Activated CD8-positive, alpha-beta T cell treated with anti-CD3 and anti-CD28 coated beads for 36 hours (primary cell): ENCODE measurements around the gene SMIM11. TPM values are rescaled to one million over a fixed set of nuclear protein-coding genes. Genes with fewer than 3 reads are reported as not detected.
"Not testable (repeated sequence)": the region's sequence is repeated elsewhere in the genome, so short reads cannot be mapped to it uniquely, and the experiment has no call there.

Experiments used
- ATAC-seq: fragments of 200-7000 bp; cut with Tn5 transposase; one replicate; pipeline ENCODE4 v1.10.0; 2021; ENCODE audit warnings: mild to moderate bottlenecking, moderate library complexity
- CTCF ChIA-PET: fragments of 350-600 bp; sonication (Branson Sonifier 250); formaldehyde crosslinking; loops from one replicate; lab custom pipeline; 2021; ENCODE audit warnings: antibody characterized with exemption; lab: Charles Lee
- POLR2A ChIA-PET: fragments of 350-600 bp; sonication (Branson Sonifier 250); formaldehyde crosslinking; loops from one replicate; lab custom pipeline; 2021; ENCODE audit warnings: antibody characterized with exemption; lab: Charles Lee
- DNase-seq: peaks from one replicate; pipeline ENCODE4 v3.0.0-alpha.2; 2020
- H3K27ac Mint-ChIP-seq: one replicate; pipeline ENCODE4 v1.8.0; 2021; ENCODE audit warnings: mild to moderate bottlenecking, mixed read lengths
- H3K27me3 Mint-ChIP-seq: one replicate; pipeline ENCODE4 v1.8.0; 2021; ENCODE audit warnings: mixed read lengths
- H3K36me3 Mint-ChIP-seq: one replicate; pipeline ENCODE4 v1.8.0; 2021; ENCODE audit warnings: low read depth, mixed read lengths
- H3K4me1 Mint-ChIP-seq: one replicate; pipeline ENCODE4 v1.8.0; 2021; ENCODE audit warnings: low read depth, mixed read lengths
- H3K4me3 Mint-ChIP-seq: one replicate; pipeline ENCODE4 v1.8.0; 2021; ENCODE audit warnings: mild to moderate bottlenecking, moderate library complexity, mixed read lengths
- H3K9me3 Mint-ChIP-seq: one replicate; pipeline ENCODE4 v1.8.0; 2021; ENCODE audit warnings: mixed read lengths
- intact Hi-C: fragments of 100-400 bp; cut with micrococcal nuclease; formaldehyde crosslinking; loops from one replicate; pipeline ENCODE4 v1.10.0; 2022
- total RNA-seq, 2 experiments: library from RNA; stranded (reverse); gene quantifications; one replicate each; pipeline ENCODE4 v1.2.3, GENCODE V29; 2021

The SMIM11 gene
- total RNA-seq, 2 experiments from 2014 or later: 5.2 to 7.5 TPM

DNA sequence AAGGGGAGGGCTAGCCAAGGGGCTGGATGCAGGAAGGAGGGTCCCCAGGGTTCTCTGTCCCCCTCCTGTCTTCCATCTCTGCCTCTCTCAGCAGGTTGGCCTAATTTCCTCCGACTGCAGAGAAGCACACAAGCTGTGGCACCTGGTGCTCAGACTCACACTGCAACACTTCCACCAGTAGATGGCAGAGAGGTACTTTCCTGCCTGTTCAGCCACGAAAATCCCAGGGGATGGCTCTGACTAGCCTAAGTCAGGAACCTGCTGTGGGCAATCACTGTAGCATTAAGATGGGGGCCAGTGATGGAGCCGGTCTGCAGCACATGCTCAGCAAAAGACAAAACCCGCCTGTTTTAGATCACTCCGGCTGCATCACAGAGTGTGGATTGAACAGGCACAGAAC lies 54.4 kb downstream of the SMIM11 start:
- DNase-seq, CTCF ChIA-PET, H3K27ac Mint-ChIP-seq, H3K27me3 Mint-ChIP-seq, H3K4me1 Mint-ChIP-seq, ATAC-seq, H3K36me3 Mint-ChIP-seq, intact Hi-C loops, H3K9me3 Mint-ChIP-seq, H3K4me3 Mint-ChIP-seq, POLR2A ChIA-PET: not testable (repeated sequence)

Other genes with a start within 250 kb of the SMIM11 start
- gene KCNE2, start 11.5 kb upstream of the SMIM11 start, total RNA-seq: not detected
- not detected for gene SMIM34, start 48.4 kb downstream of the SMIM11 start, total RNA-seq
- not detected for gene KCNE1, start 136.7 kb downstream of the SMIM11 start, total RNA-seq
- gene RCAN1, start 239.6 kb downstream of the SMIM11 start, total RNA-seq: 1 to 10 TPM; 6.1 to 7.8 TPM